Liver (tissue), 3 donors: ENCODE data around the gene SERPINB2.

ENCODE experiments used
- FOXA1 ChIP-seq: IDR thresholded peaks from 2 replicates; pipeline ENCODE4 v1.6.1; 2016; ENCODE audit warnings: antibody characterized with exemption
- RAD21 ChIP-seq, 2 donors: IDR thresholded peaks; 2 replicates each; pipeline ENCODE4 v1.6.1; 2016; ENCODE audit warnings: antibody characterized with exemption in 2 of 2, mild to moderate bottlenecking in 2 of 2
- SP1 ChIP-seq: IDR thresholded peaks from 2 replicates; pipeline ENCODE4 v1.6.1; 2018; ENCODE audit warnings: antibody characterized with exemption, mild to moderate bottlenecking
- TAF1 ChIP-seq: conservative IDR thresholded peaks from 2 replicates; pipeline ENCODE4 v1.6.1; 2016; ENCODE audit warnings: antibody characterized with exemption, mild to moderate bottlenecking
- YY1 ChIP-seq: IDR thresholded peaks from 2 replicates; pipeline ENCODE4 v1.6.1; 2016; ENCODE audit warnings: antibody characterized with exemption, mild to moderate bottlenecking
- TF ChIP-seq, protein P1 (sequence below): IDR thresholded peaks from 2 replicates; pipeline ENCODE4 v1.6.1; 2016; ENCODE audit warnings: antibody characterized with exemption
- TF ChIP-seq, protein P2 (sequence below): fragments of 150-350 bp; IDR thresholded peaks from 2 replicates; pipeline ENCODE4 v1.5.1; 2017; ENCODE audit warnings: improper control_type of control experiment, low read depth, low read length; ENCODE audit not compliant: missing input control
- TF ChIP-seq, protein P3 (sequence below): IDR thresholded peaks from 2 replicates; pipeline ENCODE4 v1.6.1; 2016; ENCODE audit warnings: antibody characterized with exemption, mild to moderate bottlenecking
- TF ChIP-seq, protein P4 (sequence below): IDR thresholded peaks from 2 replicates; pipeline ENCODE4 v1.6.1; 2016; ENCODE audit warnings: antibody characterized with exemption
- TF ChIP-seq, protein P5 (sequence below): IDR thresholded peaks from 2 replicates; pipeline ENCODE4 v1.6.1; 2016; ENCODE audit warnings: antibody characterized with exemption
- donor health status: healthy.
- donor health status: healthy.

GRCh38 chr18:63909870-63910269, 22.4 kb downstream of the SERPINB2 start:
- TF ChIP-seq TAF1 (no peak), RAD21 (IDR thresholded peaks at IDR 0.05) (no peak), YY1 (no peak), FOXA1 (no peak), SP1 (no peak)
- TF ChIP-seq, protein P1, sequence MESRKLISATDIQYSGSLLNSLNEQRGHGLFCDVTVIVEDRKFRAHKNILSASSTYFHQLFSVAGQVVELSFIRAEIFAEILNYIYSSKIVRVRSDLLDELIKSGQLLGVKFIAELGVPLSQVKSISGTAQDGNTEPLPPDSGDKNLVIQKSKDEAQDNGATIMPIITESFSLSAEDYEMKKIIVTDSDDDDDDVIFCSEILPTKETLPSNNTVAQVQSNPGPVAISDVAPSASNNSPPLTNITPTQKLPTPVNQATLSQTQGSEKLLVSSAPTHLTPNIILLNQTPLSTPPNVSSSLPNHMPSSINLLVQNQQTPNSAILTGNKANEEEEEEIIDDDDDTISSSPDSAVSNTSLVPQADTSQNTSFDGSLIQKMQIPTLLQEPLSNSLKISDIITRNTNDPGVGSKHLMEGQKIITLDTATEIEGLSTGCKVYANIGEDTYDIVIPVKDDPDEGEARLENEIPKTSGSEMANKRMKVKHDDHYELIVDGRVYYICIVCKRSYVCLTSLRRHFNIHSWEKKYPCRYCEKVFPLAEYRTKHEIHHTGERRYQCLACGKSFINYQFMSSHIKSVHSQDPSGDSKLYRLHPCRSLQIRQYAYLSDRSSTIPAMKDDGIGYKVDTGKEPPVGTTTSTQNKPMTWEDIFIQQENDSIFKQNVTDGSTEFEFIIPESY = no peak
- TF ChIP-seq, protein P2, sequence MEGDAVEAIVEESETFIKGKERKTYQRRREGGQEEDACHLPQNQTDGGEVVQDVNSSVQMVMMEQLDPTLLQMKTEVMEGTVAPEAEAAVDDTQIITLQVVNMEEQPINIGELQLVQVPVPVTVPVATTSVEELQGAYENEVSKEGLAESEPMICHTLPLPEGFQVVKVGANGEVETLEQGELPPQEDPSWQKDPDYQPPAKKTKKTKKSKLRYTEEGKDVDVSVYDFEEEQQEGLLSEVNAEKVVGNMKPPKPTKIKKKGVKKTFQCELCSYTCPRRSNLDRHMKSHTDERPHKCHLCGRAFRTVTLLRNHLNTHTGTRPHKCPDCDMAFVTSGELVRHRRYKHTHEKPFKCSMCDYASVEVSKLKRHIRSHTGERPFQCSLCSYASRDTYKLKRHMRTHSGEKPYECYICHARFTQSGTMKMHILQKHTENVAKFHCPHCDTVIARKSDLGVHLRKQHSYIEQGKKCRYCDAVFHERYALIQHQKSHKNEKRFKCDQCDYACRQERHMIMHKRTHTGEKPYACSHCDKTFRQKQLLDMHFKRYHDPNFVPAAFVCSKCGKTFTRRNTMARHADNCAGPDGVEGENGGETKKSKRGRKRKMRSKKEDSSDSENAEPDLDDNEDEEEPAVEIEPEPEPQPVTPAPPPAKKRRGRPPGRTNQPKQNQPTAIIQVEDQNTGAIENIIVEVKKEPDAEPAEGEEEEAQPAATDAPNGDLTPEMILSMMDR = no peak
- TF ChIP-seq, protein P3, sequence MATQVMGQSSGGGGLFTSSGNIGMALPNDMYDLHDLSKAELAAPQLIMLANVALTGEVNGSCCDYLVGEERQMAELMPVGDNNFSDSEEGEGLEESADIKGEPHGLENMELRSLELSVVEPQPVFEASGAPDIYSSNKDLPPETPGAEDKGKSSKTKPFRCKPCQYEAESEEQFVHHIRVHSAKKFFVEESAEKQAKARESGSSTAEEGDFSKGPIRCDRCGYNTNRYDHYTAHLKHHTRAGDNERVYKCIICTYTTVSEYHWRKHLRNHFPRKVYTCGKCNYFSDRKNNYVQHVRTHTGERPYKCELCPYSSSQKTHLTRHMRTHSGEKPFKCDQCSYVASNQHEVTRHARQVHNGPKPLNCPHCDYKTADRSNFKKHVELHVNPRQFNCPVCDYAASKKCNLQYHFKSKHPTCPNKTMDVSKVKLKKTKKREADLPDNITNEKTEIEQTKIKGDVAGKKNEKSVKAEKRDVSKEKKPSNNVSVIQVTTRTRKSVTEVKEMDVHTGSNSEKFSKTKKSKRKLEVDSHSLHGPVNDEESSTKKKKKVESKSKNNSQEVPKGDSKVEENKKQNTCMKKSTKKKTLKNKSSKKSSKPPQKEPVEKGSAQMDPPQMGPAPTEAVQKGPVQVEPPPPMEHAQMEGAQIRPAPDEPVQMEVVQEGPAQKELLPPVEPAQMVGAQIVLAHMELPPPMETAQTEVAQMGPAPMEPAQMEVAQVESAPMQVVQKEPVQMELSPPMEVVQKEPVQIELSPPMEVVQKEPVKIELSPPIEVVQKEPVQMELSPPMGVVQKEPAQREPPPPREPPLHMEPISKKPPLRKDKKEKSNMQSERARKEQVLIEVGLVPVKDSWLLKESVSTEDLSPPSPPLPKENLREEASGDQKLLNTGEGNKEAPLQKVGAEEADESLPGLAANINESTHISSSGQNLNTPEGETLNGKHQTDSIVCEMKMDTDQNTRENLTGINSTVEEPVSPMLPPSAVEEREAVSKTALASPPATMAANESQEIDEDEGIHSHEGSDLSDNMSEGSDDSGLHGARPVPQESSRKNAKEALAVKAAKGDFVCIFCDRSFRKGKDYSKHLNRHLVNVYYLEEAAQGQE = no peak
- TF ChIP-seq, protein P4, sequence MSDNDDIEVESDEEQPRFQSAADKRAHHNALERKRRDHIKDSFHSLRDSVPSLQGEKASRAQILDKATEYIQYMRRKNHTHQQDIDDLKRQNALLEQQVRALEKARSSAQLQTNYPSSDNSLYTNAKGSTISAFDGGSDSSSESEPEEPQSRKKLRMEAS = no peak
- TF ChIP-seq, protein P5, sequence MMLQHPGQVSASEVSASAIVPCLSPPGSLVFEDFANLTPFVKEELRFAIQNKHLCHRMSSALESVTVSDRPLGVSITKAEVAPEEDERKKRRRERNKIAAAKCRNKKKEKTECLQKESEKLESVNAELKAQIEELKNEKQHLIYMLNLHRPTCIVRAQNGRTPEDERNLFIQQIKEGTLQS = no peak
